HG02852 (cell line): ENCODE results near the gene NELL1.
A peak's percentile ranks its signal among the peaks of the same experiment; 100 is the strongest.
"Not testable (repeated sequence)": the region's sequence is repeated elsewhere in the genome, so short reads cannot be mapped to it uniquely, and the experiment has no call there.

Source experiments
- ATAC-seq: cut with Tn5 transposase; IDR thresholded peaks from one replicate; pipeline ENCODE4 v1.9.1; 2021; ENCODE audit warnings: mild to moderate bottlenecking, moderate library complexity; ENCODE audit not compliant: unreplicated experiment

NELL1 gene

DNA sequence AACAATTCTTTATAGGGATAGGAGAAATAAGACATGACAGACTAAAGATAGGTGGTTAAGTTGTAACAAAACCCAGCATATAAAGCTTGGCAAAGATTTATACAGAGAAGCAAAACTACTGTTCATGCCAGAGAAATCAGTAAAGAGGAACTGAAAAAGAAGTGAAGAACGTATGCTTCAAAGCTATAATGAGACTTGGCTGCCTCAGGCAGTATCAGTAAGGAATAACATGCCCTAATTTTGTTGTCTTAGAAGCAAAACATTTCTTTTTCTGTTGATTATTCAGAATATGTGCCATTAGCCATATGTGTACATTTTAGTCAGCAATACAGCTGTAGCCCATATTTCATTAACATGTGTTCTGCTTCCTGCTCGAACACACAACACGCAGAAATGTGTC lies 403.2 kb downstream of the NELL1 start:
- ATAC-seq, result peak; percentile 70

- ATAC-seq, result no peak
These were observed 413.5 kb downstream of the NELL1 start for GRCh38 chr11:21082853-21083252.

- no peak for ATAC-seq
These were observed 419.5 kb downstream of the NELL1 start for GRCh38 chr11:21088930-21089329.

GRCh38 chr11:21104641-21105040 lies 435.3 kb downstream of the NELL1 start:
- no peak for ATAC-seq

GRCh38 chr11:21105196-21105917 lies 436.0 kb downstream of the NELL1 start:
- ATAC-seq, result no peak

DNA sequence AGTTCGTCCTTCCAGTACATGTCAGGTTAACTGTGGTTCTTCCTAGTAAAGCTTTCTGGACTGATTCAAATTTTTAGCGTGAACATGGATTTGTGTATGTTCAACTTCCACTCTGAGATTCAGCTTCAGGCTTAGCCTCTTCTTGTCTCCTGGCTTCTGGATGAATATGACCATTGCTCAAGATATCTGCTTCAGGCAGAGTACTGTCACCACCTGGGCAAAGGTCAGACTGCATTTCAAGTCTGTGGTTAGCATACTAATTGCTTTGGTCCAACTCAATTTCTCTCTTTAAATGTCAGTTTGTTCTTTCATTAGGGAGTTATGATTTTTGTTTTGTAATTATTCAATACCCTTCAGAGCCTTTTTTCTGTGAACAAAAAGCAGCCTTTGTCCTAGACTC lies 440.0 kb downstream of the NELL1 start:
- no peak for ATAC-seq

GRCh38 chr11:21110415-21110814 lies 441.0 kb downstream of the NELL1 start:
- ATAC-seq, result no peak

- no peak for ATAC-seq
These were observed 444.5 kb downstream of the NELL1 start for GRCh38 chr11:21113876-21114275.

DNA sequence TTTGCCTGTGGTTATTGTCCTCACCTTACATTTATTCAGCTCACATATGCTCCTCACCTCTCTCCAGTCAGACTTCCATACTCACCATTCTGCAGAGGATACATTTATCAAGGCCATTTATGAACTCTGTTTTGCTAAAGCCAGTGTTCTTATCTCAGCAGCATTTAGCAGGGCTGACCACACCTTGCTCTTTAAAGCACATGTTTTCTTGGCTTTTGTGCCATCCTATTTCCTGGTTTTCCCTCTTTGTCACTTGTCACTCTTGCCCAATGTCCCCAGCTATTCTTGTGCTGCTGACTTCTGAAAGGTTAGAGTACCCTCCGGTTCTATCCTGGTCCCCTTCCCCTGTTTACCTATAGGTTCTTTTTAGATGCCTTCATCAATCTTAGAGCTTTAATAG lies 446.6 kb downstream of the NELL1 start:
- no peak for ATAC-seq

DNA sequence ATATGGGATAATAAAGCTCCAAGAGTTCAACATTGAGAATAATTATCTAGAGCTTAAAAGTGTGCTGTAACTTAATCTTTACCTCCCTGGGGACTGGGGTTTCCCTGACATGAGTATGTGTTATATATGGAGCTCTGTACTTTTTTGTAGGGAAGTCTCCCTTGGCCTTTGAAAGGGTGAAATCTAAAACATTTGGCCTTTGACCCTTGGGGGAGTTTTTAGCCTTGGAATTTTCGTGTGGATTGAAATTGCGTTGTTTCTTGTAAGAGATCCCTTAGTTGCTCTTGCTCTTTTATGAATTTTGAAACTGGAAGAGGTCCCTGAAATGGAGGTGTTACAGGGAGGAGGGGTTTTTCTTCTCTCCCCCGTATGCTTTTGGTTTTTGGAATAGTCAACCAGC lies 450.0 kb downstream of the NELL1 start:
- no peak for ATAC-seq

DNA sequence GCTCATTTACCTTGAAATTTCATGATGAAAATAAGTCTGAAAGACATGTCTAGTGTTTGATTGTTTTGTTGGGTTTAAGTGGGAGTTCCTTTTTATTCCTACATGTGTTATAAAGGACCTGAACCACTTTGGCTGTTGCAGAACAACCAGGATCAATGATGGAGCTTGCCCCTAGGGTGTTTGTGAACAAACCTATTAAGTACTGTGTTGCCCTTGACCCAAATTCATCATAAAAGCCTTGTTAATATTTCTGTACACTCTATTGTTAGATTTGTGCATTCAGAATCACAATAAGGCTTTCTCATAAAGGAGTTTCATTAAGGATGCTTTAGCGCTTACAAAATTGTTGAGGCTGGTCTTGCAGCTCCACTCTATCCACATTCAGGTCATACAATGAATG lies 452.6 kb downstream of the NELL1 start:
- ATAC-seq, result no peak

- ATAC-seq, result no peak
These were observed 453.1 kb downstream of the NELL1 start for GRCh38 chr11:21122523-21122922.

DNA sequence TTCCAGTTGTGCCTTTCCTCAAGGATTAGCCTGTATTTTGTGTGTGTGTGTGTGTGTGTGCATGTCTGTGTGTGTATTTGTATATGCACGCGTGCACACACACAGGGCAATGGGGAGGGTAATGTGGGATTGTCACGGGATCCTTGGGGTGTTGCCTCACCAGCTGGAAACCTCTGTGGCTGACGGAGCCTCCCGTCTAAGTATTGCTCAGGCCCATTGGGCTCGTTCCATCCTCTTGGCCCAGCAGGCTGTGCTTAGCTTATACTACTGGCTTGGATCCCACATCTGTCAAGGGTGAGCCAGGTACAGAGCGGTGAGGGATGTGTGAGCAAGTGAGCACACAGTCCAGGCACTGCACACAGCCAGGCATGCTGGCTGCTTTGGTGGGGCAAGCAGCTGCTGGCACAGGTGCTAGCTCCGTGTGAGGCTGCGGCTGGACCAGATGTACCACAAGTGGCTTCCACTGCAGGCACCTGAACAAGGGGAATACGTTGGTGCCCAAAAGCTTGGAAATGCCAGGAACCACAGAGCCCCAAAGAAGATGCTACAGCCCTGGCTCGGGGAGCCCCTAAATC lies 462.8 kb downstream of the NELL1 start:
- ATAC-seq, result no peak

DNA sequence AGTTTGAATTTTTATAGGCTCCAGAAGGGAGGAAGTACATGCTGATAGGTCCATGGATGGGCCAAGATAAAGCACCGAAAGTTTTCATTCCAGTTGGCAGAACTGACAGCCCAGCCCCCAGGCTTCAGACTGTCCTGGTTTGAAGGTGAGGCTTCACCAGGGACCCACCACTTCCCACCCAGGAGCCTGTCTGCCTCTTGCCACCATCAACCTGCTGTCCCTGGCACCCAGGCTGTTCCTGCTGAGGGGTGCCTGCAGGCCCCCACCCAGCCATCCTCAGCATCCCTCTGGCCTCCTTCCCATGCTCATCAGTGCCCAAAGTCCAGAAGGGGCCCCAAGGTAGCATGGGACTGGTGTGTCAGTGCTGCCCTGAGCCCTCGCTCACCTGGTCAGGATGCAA lies 463.9 kb downstream of the NELL1 start:
- no peak for ATAC-seq

DNA sequence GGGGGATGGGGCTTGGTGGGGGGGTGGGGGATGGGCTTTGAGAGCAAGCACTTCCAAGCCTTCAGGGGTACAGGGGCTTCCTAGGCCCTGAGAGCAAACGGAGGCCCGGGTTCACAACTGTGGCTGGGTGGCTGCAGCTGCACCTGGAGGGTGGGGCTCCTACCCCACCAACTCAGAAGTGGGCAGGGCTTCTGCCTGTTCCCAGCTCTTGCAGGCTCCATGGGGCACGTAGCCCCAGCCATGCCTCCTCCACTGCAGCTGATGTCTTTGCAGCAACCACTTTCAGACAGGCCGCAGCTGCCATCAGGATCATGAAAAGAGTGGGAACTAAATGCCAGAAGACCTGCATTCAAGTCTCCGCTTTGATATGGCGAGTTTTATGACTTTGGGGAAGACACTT lies 464.3 kb downstream of the NELL1 start:
- ATAC-seq, result no peak

DNA sequence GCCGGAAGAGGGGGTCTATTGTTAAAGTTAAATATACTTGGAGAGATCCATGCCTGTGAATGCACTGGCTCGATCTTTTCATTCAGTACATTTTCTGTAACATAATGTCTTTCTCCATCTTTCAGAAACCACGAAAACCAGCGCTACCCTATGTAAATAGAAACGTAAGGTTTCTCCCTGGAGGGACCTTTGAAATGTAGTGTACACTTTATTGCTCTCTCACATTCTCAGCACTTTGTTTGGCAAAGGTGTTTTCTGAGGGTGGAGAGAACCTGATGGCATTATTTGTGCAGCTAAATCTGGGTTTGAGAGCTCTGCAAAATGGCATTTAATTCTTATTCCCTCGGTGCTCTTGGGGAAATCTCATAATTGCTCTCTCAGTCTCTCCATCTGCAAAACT lies 468.4 kb downstream of the NELL1 start:
- no peak for ATAC-seq

GRCh38 chr11:21141557-21141956 lies 472.2 kb downstream of the NELL1 start:
- not testable (repeated sequence) for ATAC-seq

DNA sequence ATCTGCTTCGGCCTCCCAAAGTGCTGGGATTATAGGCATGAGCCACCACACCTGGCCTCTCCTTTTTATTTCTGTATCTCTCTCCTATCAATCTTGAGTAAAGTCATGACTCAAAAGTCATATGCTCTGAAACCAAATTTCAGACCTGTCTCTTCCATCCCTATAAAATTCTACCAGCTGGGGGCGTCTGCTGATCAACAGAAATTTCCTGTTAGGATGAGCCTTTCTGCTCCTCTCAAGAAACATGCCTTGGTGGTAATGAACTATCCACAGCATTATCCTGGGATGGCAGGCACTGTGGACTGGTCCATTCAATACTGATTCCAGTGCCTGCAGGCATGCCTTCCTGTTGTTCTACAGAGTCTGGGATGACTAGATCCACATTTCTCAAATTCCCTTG lies 472.6 kb downstream of the NELL1 start:
- no peak for ATAC-seq

GRCh38 chr11:21144531-21144930 lies 475.1 kb downstream of the NELL1 start:
- no peak for ATAC-seq

DNA sequence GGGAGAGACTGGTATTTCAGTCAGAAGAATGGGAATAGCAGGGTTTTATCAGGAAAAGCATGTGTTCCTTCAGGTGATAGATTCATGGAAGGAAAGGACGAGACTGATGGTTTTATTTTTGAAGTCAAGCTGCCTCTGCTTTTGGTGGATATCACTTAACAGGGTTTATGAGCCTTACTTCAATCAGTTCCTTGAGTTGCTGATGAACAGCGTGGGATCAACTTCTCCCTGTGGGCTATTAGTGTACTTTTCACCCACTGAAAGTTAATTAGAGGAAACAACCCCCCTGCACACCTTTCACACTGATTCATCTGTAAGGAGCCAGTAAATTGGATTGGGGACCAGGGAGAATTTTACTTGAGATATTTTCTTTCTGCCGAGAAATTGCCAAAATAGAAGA lies 479.0 kb downstream of the NELL1 start:
- ATAC-seq, result no peak

DNA sequence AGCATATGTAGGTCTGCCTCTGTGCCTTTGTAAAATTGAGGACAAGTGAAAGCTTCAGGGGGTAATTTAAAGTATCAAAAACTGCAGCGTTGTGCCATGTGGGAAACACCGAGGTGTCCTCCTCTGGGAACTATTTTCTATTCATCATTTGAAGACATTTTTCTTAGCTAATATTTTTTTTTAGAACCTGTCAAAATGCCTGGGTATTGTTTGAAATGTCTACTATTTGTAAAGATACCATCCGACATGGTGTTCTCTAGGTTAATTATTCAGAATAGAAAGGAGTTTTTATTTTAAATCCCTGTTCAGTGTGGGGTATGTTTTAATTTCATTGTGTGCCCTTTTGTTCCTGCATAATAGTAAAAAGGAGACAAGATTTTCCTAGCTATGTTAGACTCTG lies 490.8 kb downstream of the NELL1 start:
- no peak for ATAC-seq

GRCh38 chr11:21169639-21170038 lies 500.3 kb downstream of the NELL1 start:
- no peak for ATAC-seq

- ATAC-seq, result no peak
These were observed 504.1 kb downstream of the NELL1 start for GRCh38 chr11:21173476-21173875.
